ENCODE measurements around the gene SMIM22.

The SMIM22 gene

GRCh38 chr16:4832698-4833343 is 37.7 kb downstream of the SMIM22 start:
- H3K27me3 ChIP-seq (ENCODE audit: control insufficient read depth, insufficient read depth, low read length), result no peaks in the 10 kb centered on the region
- no peak overlapping the region for H3K4me3 ChIP-seq (ENCODE audit: low read depth, low read length)
- no peak overlapping the region for H2AFZ ChIP-seq
- no peak overlapping the region for H3K9ac ChIP-seq
- H3K27ac ChIP-seq, result peak overlapping the region; percentile 67
- no peak for TF ChIP-seq CTCF (IDR thresholded peaks at IDR 0.05)
- no peaks in the 10 kb centered on the region for H3K9me3 ChIP-seq (ENCODE audit: control insufficient read depth, low read length)
- peaks cover 16% of the 10 kb centered on the region for H3K79me2 ChIP-seq
- H3K36me3 ChIP-seq (ENCODE audit: control insufficient read depth, insufficient read depth, low read length), result no peaks in the 10 kb centered on the region
- peak overlapping the region; percentile 29 for H3K4me2 ChIP-seq (ENCODE audit: low read length)
- H3K4me1 ChIP-seq, result peaks cover 26% of the 10 kb centered on the region

- H3K4me2 ChIP-seq (ENCODE audit: low read length), result peak overlapping the region; percentile 28
- no peaks in the 10 kb centered on the region for H3K9me3 ChIP-seq (ENCODE audit: control insufficient read depth, low read length)
- H3K27ac ChIP-seq, result no peak overlapping the region
- H3K79me2 ChIP-seq, result peaks cover 12% of the 10 kb centered on the region
- H3K27me3 ChIP-seq (ENCODE audit: control insufficient read depth, insufficient read depth, low read length), result no peaks in the 10 kb centered on the region
- no peak overlapping the region for H2AFZ ChIP-seq
- no peaks in the 10 kb centered on the region for H3K36me3 ChIP-seq (ENCODE audit: control insufficient read depth, insufficient read depth, low read length)
- no peak for TF ChIP-seq CTCF (IDR thresholded peaks at IDR 0.05)
- no peak overlapping the region for H3K9ac ChIP-seq
- peak overlapping the region; percentile 24 for H3K4me3 ChIP-seq (ENCODE audit: low read depth, low read length)
- peaks cover 26% of the 10 kb centered on the region for H3K4me1 ChIP-seq
Measured at GRCh38 chr16:4833584-4833983, 38.4 kb downstream of the SMIM22 start.

GRCh38 chr16:4836727-4837126 is 41.6 kb downstream of the SMIM22 start:
- H3K9ac ChIP-seq, result no peak overlapping the region
- no peak overlapping the region for H3K4me3 ChIP-seq (ENCODE audit: low read depth, low read length)
- no peak for TF ChIP-seq CTCF (IDR thresholded peaks at IDR 0.05)
- H3K27me3 ChIP-seq (ENCODE audit: control insufficient read depth, insufficient read depth, low read length), result no peaks in the 10 kb centered on the region
- H3K4me2 ChIP-seq (ENCODE audit: low read length), result no peak overlapping the region
- no peaks in the 10 kb centered on the region for H3K36me3 ChIP-seq (ENCODE audit: control insufficient read depth, insufficient read depth, low read length)
- peaks cover 24% of the 10 kb centered on the region for H3K4me1 ChIP-seq
- H3K9me3 ChIP-seq (ENCODE audit: control insufficient read depth, low read length), result no peaks in the 10 kb centered on the region
- H3K27ac ChIP-seq, result no peak overlapping the region
- peaks cover 6% of the 10 kb centered on the region for H3K79me2 ChIP-seq
- H2AFZ ChIP-seq, result no peak overlapping the region

GRCh38 chr16:4837733-4838501 is 42.7 kb downstream of the SMIM22 start:
- H3K9me3 ChIP-seq (ENCODE audit: control insufficient read depth, low read length), result no peaks in the 10 kb centered on the region
- H3K27ac ChIP-seq, result no peak overlapping the region
- H2AFZ ChIP-seq, result no peak overlapping the region
- no peaks in the 10 kb centered on the region for H3K27me3 ChIP-seq (ENCODE audit: control insufficient read depth, insufficient read depth, low read length)
- H3K4me1 ChIP-seq, result peaks cover 12% of the 10 kb centered on the region
- H3K4me2 ChIP-seq (ENCODE audit: low read length), result no peak overlapping the region
- H3K79me2 ChIP-seq, result peaks cover 7% of the 10 kb centered on the region
- no peak overlapping the region for H3K4me3 ChIP-seq (ENCODE audit: low read depth, low read length)
- no peak for TF ChIP-seq CTCF (IDR thresholded peaks at IDR 0.05)
- no peaks in the 10 kb centered on the region for H3K36me3 ChIP-seq (ENCODE audit: control insufficient read depth, insufficient read depth, low read length)
- no peak overlapping the region for H3K9ac ChIP-seq
